Liver (tissue), 9 donors: ENCODE measurements around the gene MNS1. TPM values are rescaled to one million over a fixed set of nuclear protein-coding genes. Genes with fewer than 3 reads are reported as not detected.

Experiments used
- DNase-seq: peaks from one replicate; pipeline ENCODE4 v3.0.0-alpha.2; 2017; ENCODE audit warnings: low spot score
- H3K27ac ChIP-seq, 2 donors: one replicate each; pipeline ENCODE4 v1.7.0; 2013; ENCODE audit warnings: inconsistent platforms in 2 of 2, low read length in 2 of 2, control low read depth in 1 of 2, low read depth in 1 of 2, mild to moderate bottlenecking in 1 of 2
- H3K27me3 ChIP-seq, 4 donors: one replicate each; pipeline versions ENCODE4 v1.6.1 to v1.7.0; 2013; ENCODE audit warnings: low read length in 3 of 4, inconsistent platforms in 1 of 4, mild to moderate bottlenecking in 1 of 4, moderate library complexity in 1 of 4; ENCODE audit not compliant: control insufficient read depth in 4 of 4, insufficient read depth in 4 of 4
- H3K36me3 ChIP-seq, 4 donors: one replicate each; pipeline versions ENCODE4 v1.6.1 to v1.7.0; 2013; ENCODE audit warnings: low read length in 3 of 4, mild to moderate bottlenecking in 3 of 4, low read depth in 1 of 4, moderate library complexity in 1 of 4; ENCODE audit not compliant: control insufficient read depth in 4 of 4, insufficient read depth in 3 of 4
- H3K4me1 ChIP-seq, 4 donors: one replicate each; pipeline versions ENCODE4 v1.6.1 to v1.7.0; 2013; ENCODE audit warnings: low read length in 3 of 4, mild to moderate bottlenecking in 3 of 4, moderate library complexity in 1 of 4; ENCODE audit not compliant: control insufficient read depth in 4 of 4, insufficient read depth in 4 of 4
- H3K4me3 ChIP-seq, 3 donors: one replicate each; pipeline versions ENCODE4 v1.6.1 to v1.7.0; 2013; ENCODE audit warnings: low read length in 3 of 3, control low read depth in 1 of 3, low read depth in 1 of 3, mild to moderate bottlenecking in 1 of 3
- H3K9ac ChIP-seq, 2 donors: one replicate each; pipeline ENCODE4 v1.7.0; 2013; ENCODE audit warnings: low read length in 2 of 2, mild to moderate bottlenecking in 2 of 2, moderate library complexity in 2 of 2, control low read depth in 1 of 2, low read depth in 1 of 2
- H3K9me3 ChIP-seq, 4 donors: one replicate each; pipeline versions ENCODE4 v1.6.1 to v1.7.0; 2013; ENCODE audit warnings: low read length in 3 of 4; ENCODE audit not compliant: control insufficient read depth in 4 of 4
- EGR1 ChIP-seq, 2 donors: IDR thresholded peaks; 2 replicates each; pipeline ENCODE4 v1.6.1; 2016 to 2018; ENCODE audit warnings: antibody characterized with exemption in 2 of 2, low read depth in 2 of 2
- FOXA1 ChIP-seq: IDR thresholded peaks from 2 replicates; pipeline ENCODE4 v1.6.1; 2016; ENCODE audit warnings: antibody characterized with exemption
- FOXA2 ChIP-seq: IDR thresholded peaks from 2 replicates; pipeline ENCODE4 v1.6.1; 2016; ENCODE audit warnings: antibody characterized with exemption
- GABPA ChIP-seq, 2 donors: IDR thresholded peaks in 1 of 2; conservative IDR thresholded peaks in 1 of 2; 2 replicates each; pipeline ENCODE4 v1.6.1; 2016; ENCODE audit warnings: antibody characterized with exemption in 2 of 2, mild to moderate bottlenecking in 1 of 2, moderate library complexity in 1 of 2
- HNF4A ChIP-seq, 2 donors: conservative IDR thresholded peaks; 2 replicates each; pipeline ENCODE4 v1.6.1; 2016; ENCODE audit warnings: antibody characterized with exemption in 2 of 2, mild to moderate bottlenecking in 2 of 2
- HNF4G ChIP-seq: IDR thresholded peaks from 2 replicates; pipeline ENCODE4 v1.6.1; 2016; ENCODE audit warnings: antibody characterized with exemption
- JUND ChIP-seq, 2 donors: IDR thresholded peaks; 2 replicates each; pipeline ENCODE4 v1.6.1; 2016; ENCODE audit warnings: antibody characterized with exemption in 2 of 2
- NR2F2 ChIP-seq: IDR thresholded peaks from 2 replicates; pipeline ENCODE4 v1.6.1; 2016; ENCODE audit warnings: antibody characterized with exemption
- RAD21 ChIP-seq, 2 donors: IDR thresholded peaks; 2 replicates each; pipeline ENCODE4 v1.6.1; 2016; ENCODE audit warnings: antibody characterized with exemption in 2 of 2, mild to moderate bottlenecking in 2 of 2
- RXRA ChIP-seq, 2 donors: IDR thresholded peaks; 2 replicates each; pipeline ENCODE4 v1.6.1; 2017 to 2018; ENCODE audit warnings: antibody characterized with exemption in 2 of 2, mild to moderate bottlenecking in 1 of 2
- SP1 ChIP-seq: IDR thresholded peaks from 2 replicates; pipeline ENCODE4 v1.6.1; 2018; ENCODE audit warnings: antibody characterized with exemption, mild to moderate bottlenecking
- TAF1 ChIP-seq: conservative IDR thresholded peaks from 2 replicates; pipeline ENCODE4 v1.6.1; 2016; ENCODE audit warnings: antibody characterized with exemption, mild to moderate bottlenecking
- YY1 ChIP-seq: IDR thresholded peaks from 2 replicates; pipeline ENCODE4 v1.6.1; 2016; ENCODE audit warnings: antibody characterized with exemption, mild to moderate bottlenecking
- WGBS: extraction: QIAGEN DNeasy Blood & Tissue Kit; methylation state at CpG from one replicate; pipeline ENCODE4 v1.1.7; 2013; 5-methylcytosine and 5-hydroxymethylcytosine counted together
- polyA plus RNA-seq, 2 donors: library from polyadenylated mRNA; stranded (reverse) in 1 of 2; unstranded in 1 of 2; fragments of 200-250 nt in 1 of 2; fragments of >200 nt in 1 of 2; fragmentation: Nextera tagmentation in 1 of 2; extraction: Ambion mirVana in 1 of 2; gene quantifications; one replicate each; pipeline versions ENCODE4 v1.2.1 to v1.2.3, GENCODE V29; 2013 to 2015
- total RNA-seq, 2 donors: library from RNA; depleted of rRNA; stranded (reverse); fragments of >200 nt; gene quantifications; one replicate each; pipeline ENCODE4 v1.2.3, GENCODE V29; 2014
- TF ChIP-seq, protein P1 (sequence below): IDR thresholded peaks from 2 replicates; pipeline ENCODE4 v1.6.1; 2016; ENCODE audit warnings: antibody characterized with exemption, mild to moderate bottlenecking
- TF ChIP-seq, protein P2 (sequence below): fragments of 150-350 bp; IDR thresholded peaks from 2 replicates; pipeline ENCODE4 v1.5.1; 2017; ENCODE audit warnings: improper control_type of control experiment, low read depth, low read length; ENCODE audit not compliant: missing input control
- TF ChIP-seq, protein P3 (sequence below): IDR thresholded peaks from 2 replicates; pipeline ENCODE4 v1.6.1; 2016; ENCODE audit warnings: antibody characterized with exemption
- TF ChIP-seq, protein P4 (sequence below): IDR thresholded peaks from 2 replicates; pipeline ENCODE4 v1.6.1; 2016; ENCODE audit warnings: antibody characterized with exemption
- TF ChIP-seq, protein P5 (sequence below): IDR thresholded peaks from 2 replicates; pipeline ENCODE4 v1.6.1; 2016; ENCODE audit warnings: antibody characterized with exemption
- donor health status: healthy.
- donor health status: healthy.
- donor health status: healthy.
- donor health status: healthy.
- donor health status: healthy.

MNS1 gene
- total and polyA plus RNA-seq, 4 donors: 0.08 to 1.3 (median 0.41) TPM

DNA sequence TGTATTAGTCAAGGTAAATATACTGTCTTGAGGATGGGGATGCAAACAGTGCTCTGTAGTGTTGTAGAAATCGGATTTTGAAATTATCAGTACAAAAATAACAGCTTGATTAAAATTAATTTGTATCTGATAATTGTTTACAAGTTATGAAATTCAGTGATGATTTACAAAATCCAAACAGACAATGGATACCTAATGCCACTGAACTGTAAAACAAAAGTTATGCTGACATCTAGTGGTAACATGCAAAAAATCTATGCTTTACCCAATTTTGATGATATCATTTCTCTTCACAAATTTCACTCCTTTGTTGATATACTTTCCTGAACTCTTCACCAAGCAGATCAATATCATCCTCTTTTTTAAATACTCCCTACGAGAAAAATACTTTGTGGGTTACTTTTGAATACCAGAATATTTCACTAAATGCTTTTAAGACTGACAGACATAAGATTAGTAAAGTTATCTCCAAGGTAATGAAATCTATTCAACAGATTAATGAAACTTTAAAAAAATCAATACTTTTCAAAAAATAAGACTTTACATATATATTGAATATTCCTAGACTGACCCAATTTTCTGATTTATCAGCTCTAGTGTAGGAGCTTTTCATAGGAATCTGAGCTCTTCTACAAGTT, 36.0 kb downstream of the MNS1 start:
- H3K9me3 ChIP-seq: no peaks in the 10 kb centered on the region
- no peaks in the 10 kb centered on the region for H3K36me3 ChIP-seq
- H3K27ac ChIP-seq: no peak overlapping the region
- H3K4me1 ChIP-seq: no peaks in the 10 kb centered on the region
- TF ChIP-seq, protein P1, sequence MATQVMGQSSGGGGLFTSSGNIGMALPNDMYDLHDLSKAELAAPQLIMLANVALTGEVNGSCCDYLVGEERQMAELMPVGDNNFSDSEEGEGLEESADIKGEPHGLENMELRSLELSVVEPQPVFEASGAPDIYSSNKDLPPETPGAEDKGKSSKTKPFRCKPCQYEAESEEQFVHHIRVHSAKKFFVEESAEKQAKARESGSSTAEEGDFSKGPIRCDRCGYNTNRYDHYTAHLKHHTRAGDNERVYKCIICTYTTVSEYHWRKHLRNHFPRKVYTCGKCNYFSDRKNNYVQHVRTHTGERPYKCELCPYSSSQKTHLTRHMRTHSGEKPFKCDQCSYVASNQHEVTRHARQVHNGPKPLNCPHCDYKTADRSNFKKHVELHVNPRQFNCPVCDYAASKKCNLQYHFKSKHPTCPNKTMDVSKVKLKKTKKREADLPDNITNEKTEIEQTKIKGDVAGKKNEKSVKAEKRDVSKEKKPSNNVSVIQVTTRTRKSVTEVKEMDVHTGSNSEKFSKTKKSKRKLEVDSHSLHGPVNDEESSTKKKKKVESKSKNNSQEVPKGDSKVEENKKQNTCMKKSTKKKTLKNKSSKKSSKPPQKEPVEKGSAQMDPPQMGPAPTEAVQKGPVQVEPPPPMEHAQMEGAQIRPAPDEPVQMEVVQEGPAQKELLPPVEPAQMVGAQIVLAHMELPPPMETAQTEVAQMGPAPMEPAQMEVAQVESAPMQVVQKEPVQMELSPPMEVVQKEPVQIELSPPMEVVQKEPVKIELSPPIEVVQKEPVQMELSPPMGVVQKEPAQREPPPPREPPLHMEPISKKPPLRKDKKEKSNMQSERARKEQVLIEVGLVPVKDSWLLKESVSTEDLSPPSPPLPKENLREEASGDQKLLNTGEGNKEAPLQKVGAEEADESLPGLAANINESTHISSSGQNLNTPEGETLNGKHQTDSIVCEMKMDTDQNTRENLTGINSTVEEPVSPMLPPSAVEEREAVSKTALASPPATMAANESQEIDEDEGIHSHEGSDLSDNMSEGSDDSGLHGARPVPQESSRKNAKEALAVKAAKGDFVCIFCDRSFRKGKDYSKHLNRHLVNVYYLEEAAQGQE: no peak
- TF ChIP-seq RAD21 (IDR thresholded peaks at IDR 0.05) (peak; percentile 75 to 80), GABPA (IDR thresholded peaks at IDR 0.05 in 1 of 2, conservative IDR thresholded peaks at IDR 0.05 in 1 of 2) (no peak), NR2F2 (no peak)
- TF ChIP-seq, protein P2, sequence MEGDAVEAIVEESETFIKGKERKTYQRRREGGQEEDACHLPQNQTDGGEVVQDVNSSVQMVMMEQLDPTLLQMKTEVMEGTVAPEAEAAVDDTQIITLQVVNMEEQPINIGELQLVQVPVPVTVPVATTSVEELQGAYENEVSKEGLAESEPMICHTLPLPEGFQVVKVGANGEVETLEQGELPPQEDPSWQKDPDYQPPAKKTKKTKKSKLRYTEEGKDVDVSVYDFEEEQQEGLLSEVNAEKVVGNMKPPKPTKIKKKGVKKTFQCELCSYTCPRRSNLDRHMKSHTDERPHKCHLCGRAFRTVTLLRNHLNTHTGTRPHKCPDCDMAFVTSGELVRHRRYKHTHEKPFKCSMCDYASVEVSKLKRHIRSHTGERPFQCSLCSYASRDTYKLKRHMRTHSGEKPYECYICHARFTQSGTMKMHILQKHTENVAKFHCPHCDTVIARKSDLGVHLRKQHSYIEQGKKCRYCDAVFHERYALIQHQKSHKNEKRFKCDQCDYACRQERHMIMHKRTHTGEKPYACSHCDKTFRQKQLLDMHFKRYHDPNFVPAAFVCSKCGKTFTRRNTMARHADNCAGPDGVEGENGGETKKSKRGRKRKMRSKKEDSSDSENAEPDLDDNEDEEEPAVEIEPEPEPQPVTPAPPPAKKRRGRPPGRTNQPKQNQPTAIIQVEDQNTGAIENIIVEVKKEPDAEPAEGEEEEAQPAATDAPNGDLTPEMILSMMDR: peak; percentile 43
- H3K4me3 ChIP-seq: no peak overlapping the region
- no peaks in the 10 kb centered on the region for H3K27me3 ChIP-seq
- WGBS: 8% methylated on average over 2 of the region's 2 CpGs
- DNase-seq: no peak
- no peak overlapping the region for H3K9ac ChIP-seq

DNA sequence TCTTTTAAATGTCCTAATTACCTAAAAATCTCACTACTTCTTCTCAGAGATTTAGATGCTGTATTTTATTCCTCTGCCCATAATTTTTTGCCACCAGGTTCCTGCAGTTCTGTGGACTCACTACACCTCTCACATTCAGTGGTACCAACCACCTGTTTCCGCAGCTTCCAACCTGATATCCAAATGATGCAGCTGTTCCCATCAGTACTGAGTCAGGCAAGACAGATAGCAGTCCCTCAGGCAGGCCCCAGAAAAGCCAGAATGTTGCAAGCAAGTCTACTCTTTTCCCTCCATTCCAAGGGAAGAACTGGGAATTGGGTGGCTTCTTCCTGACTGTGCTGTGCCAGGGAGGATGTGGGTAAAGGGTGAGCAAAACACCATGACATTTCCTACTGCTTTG, 39.0 kb downstream of the MNS1 start:
- TF ChIP-seq, protein P1: no peak
- TF ChIP-seq, protein P3, sequence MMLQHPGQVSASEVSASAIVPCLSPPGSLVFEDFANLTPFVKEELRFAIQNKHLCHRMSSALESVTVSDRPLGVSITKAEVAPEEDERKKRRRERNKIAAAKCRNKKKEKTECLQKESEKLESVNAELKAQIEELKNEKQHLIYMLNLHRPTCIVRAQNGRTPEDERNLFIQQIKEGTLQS: no peak
- no peak for TF ChIP-seq FOXA1
- no peak for TF ChIP-seq NR2F2
- no peak for TF ChIP-seq FOXA2
- TF ChIP-seq JUND (IDR thresholded peaks at IDR 0.05): no peak
- no peak for TF ChIP-seq TAF1
- TF ChIP-seq, protein P4, sequence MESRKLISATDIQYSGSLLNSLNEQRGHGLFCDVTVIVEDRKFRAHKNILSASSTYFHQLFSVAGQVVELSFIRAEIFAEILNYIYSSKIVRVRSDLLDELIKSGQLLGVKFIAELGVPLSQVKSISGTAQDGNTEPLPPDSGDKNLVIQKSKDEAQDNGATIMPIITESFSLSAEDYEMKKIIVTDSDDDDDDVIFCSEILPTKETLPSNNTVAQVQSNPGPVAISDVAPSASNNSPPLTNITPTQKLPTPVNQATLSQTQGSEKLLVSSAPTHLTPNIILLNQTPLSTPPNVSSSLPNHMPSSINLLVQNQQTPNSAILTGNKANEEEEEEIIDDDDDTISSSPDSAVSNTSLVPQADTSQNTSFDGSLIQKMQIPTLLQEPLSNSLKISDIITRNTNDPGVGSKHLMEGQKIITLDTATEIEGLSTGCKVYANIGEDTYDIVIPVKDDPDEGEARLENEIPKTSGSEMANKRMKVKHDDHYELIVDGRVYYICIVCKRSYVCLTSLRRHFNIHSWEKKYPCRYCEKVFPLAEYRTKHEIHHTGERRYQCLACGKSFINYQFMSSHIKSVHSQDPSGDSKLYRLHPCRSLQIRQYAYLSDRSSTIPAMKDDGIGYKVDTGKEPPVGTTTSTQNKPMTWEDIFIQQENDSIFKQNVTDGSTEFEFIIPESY: no peak
- TF ChIP-seq, protein P5, sequence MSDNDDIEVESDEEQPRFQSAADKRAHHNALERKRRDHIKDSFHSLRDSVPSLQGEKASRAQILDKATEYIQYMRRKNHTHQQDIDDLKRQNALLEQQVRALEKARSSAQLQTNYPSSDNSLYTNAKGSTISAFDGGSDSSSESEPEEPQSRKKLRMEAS: no peak
- TF ChIP-seq GABPA (IDR thresholded peaks at IDR 0.05 in 1 of 2, conservative IDR thresholded peaks at IDR 0.05 in 1 of 2): no peak
- no peak for TF ChIP-seq RAD21 (IDR thresholded peaks at IDR 0.05)
- TF ChIP-seq, protein P2: no peak
- TF ChIP-seq RXRA (IDR thresholded peaks at IDR 0.05): no peak
- TF ChIP-seq YY1: no peak
- TF ChIP-seq HNF4G: no peak
- no peak for TF ChIP-seq SP1
- no peak for TF ChIP-seq HNF4A (conservative IDR thresholded peaks at IDR 0.05)
- no peak for TF ChIP-seq EGR1 (IDR thresholded peaks at IDR 0.05; ENCODE audit: low read depth in 2 of 2)
- H3K27ac ChIP-seq: no peak overlapping the region

More for the DNA sequence above, 39.0 kb downstream of the MNS1 start:
- WGBS: 98% methylated on average over 1 of the region's 1 CpG
- DNase-seq: no peak
- Histone ChIP-seq H3K9me3 (no peaks in the 10 kb centered on the region), H3K36me3 (no peaks in the 10 kb centered on the region), H3K4me3 (no peak overlapping the region), H3K27me3 (no peaks in the 10 kb centered on the region), H3K4me1 (no peaks in the 10 kb centered on the region), H3K9ac (no peak overlapping the region)
